Measurements from ENCODE around the gene SUFU. TPM values are rescaled to one million over a fixed set of nuclear protein-coding genes. Genes with fewer than 3 reads are reported as not detected.

SUFU gene
- total and polyA plus RNA-seq, 2 experiments from 2014 or later, result 2.8 to 5.6 TPM

GRCh38 chr10:102635377-102635776, 131.6 kb downstream of the SUFU start (continued):
- TF ChIP-seq CTCF (conservative IDR thresholded peaks at IDR 0.05; ENCODE audit: low read depth in 2 of 2) (no peak), CREB1 (CRISPR knock-in tag; IDR thresholded peaks at IDR 0.05; ENCODE audit: low read depth) (no peak), NANOG (IDR thresholded peaks at IDR 0.05; ENCODE audit: borderline replicate concordance) (no peak), ZNF114 (CRISPR knock-in tag; IDR thresholded peaks at IDR 0.05) (no peak), STAT1 (IDR thresholded peaks at IDR 0.05; ENCODE audit: unreplicated experiment) (no peak), ZNF331 (CRISPR knock-in tag; IDR thresholded peaks at IDR 0.05; ENCODE audit: low read depth) (no peak), EZH2 (IDR thresholded peaks at IDR 0.05; ENCODE audit: low read depth, unreplicated experiment) (no peak), EZH2phosphoT487 (IDR thresholded peaks at IDR 0.05; ENCODE audit: unreplicated experiment) (no peak)

DNA sequence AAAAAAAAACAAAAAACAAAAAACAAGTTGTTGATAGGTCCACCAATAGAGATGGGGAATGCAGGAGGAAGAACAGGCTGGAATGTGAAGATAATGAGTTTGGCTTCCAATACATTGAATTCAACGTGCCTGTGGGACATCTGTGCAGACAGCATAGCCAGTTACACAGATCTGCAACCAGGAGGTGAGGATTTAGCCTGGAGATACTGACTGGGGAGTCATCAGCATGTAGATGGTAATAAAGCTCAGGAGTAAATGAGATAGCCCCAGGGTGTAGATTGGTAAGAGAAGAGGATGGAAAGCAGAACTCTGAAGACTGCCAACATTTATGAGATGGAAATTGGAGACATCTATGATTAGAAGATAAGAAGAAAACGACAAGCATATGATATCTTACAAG, 135.8 kb downstream of the SUFU start:
- Histone ChIP-seq H3K4me3 (no peak overlapping the region), H3K9me2 (ENCODE audit: insufficient read depth) (no peaks in the 10 kb centered on the region), H3K36me3 (ENCODE audit: insufficient read depth) (no peaks in the 10 kb centered on the region), H3K79me2 (replicated peaks; ENCODE audit: insufficient read depth) (no peaks in the 10 kb centered on the region; the same call in 1 of the 2 replicates), H3K27ac (ENCODE audit: low read depth) (no peak overlapping the region), H3K4me2 (no peak overlapping the region), H3K27me3 (ENCODE audit: insufficient read depth) (0 out of 2 replicates have a peak, but pooled peaks cover 1% of the 10 kb centered on the region), H3K4me1 (ENCODE audit: insufficient read depth) (peaks cover under 1% of the 10 kb centered on the region; the same call in 1 of the 2 replicates), H4K20me1 (replicated peaks; ENCODE audit: insufficient read depth) (no peaks in the 10 kb centered on the region), H2AFZ (no peak overlapping the region), H3F3A (replicated peaks; ENCODE audit: low read depth) (peaks cover 18% of the 10 kb centered on the region)
- H3K27ac Mint-ChIP-seq, result no peak overlapping the region
- no peak for DNase-seq (ENCODE audit: low spot score)
- H3K27me3 Mint-ChIP-seq (ENCODE audit: insufficient read depth, low read depth, poor library complexity), result peaks cover 6% of the 10 kb centered on the region
- ATAC-seq, result no peak
- H3K9me3 Mint-ChIP-seq, result no peaks in the 10 kb centered on the region; the same call in 1 of the 3 replicates
- H3K4me3 Mint-ChIP-seq, result no peak overlapping the region
- TF ChIP-seq, protein P1, sequence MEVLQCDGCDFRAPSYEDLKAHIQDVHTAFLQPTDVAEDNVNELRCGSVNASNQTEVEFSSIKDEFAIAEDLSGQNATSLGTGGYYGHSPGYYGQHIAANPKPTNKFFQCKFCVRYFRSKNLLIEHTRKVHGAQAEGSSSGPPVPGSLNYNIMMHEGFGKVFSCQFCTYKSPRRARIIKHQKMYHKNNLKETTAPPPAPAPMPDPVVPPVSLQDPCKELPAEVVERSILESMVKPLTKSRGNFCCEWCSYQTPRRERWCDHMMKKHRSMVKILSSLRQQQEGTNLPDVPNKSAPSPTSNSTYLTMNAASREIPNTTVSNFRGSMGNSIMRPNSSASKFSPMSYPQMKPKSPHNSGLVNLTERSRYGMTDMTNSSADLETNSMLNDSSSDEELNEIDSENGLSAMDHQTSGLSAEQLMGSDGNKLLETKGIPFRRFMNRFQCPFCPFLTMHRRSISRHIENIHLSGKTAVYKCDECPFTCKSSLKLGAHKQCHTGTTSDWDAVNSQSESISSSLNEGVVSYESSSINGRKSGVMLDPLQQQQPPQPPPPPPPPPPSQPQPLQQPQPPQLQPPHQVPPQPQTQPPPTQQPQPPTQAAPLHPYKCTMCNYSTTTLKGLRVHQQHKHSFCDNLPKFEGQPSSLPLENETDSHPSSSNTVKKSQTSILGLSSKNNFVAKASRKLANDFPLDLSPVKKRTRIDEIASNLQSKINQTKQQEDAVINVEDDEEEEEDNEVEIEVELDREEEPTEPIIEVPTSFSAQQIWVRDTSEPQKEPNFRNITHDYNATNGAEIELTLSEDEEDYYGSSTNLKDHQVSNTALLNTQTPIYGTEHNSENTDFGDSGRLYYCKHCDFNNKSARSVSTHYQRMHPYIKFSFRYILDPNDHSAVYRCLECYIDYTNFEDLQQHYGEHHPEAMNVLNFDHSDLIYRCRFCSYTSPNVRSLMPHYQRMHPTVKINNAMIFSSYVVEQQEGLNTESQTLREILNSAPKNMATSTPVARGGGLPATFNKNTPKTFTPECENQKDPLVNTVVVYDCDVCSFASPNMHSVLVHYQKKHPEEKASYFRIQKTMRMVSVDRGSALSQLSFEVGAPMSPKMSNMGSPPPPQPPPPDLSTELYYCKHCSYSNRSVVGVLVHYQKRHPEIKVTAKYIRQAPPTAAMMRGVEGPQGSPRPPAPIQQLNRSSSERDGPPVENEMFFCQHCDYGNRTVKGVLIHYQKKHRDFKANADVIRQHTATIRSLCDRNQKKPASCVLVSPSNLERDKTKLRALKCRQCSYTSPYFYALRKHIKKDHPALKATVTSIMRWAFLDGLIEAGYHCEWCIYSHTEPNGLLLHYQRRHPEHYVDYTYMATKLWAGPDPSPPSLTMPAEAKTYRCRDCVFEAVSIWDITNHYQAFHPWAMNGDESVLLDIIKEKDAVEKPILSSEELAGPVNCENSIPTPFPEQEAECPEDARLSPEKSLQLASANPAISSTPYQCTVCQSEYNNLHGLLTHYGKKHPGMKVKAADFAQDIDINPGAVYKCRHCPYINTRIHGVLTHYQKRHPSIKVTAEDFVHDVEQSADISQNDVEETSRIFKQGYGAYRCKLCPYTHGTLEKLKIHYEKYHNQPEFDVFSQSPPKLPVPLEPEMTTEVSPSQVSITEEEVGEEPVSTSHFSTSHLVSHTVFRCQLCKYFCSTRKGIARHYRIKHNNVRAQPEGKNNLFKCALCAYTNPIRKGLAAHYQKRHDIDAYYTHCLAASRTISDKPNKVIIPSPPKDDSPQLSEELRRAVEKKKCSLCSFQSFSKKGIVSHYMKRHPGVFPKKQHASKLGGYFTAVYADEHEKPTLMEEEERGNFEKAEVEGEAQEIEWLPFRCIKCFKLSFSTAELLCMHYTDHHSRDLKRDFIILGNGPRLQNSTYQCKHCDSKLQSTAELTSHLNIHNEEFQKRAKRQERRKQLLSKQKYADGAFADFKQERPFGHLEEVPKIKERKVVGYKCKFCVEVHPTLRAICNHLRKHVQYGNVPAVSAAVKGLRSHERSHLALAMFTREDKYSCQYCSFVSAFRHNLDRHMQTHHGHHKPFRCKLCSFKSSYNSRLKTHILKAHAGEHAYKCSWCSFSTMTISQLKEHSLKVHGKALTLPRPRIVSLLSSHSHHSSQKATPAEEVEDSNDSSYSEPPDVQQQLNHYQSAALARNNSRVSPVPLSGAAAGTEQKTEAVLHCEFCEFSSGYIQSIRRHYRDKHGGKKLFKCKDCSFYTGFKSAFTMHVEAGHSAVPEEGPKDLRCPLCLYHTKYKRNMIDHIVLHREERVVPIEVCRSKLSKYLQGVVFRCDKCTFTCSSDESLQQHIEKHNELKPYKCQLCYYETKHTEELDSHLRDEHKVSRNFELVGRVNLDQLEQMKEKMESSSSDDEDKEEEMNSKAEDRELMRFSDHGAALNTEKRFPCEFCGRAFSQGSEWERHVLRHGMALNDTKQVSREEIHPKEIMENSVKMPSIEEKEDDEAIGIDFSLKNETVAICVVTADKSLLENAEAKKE (CRISPR knock-in tag; IDR thresholded peaks at IDR 0.05), result no peak
- TF ChIP-seq CTCF (conservative IDR thresholded peaks at IDR 0.05; ENCODE audit: low read depth in 2 of 2) (no peak), EZH2 (IDR thresholded peaks at IDR 0.05; ENCODE audit: low read depth, unreplicated experiment) (no peak), STAT1 (IDR thresholded peaks at IDR 0.05; ENCODE audit: unreplicated experiment) (no peak), ETS1 (IDR thresholded peaks at IDR 0.05) (no peak), POLR2AphosphoS5 (IDR thresholded peaks at IDR 0.05; ENCODE audit: low read depth) (no peak), ZNF331 (CRISPR knock-in tag; IDR thresholded peaks at IDR 0.05; ENCODE audit: low read depth) (no peak), ZNF114 (CRISPR knock-in tag; IDR thresholded peaks at IDR 0.05) (no peak), NANOG (IDR thresholded peaks at IDR 0.05; ENCODE audit: borderline replicate concordance) (no peak)
- H3K36me3 Mint-ChIP-seq (ENCODE audit: low read depth), result no peaks in the 10 kb centered on the region; the same call in 2 of the 3 replicates
- H3K4me1 Mint-ChIP-seq, result peaks cover 16% of the 10 kb centered on the region
